HG03342 (cell line): Measurements from ENCODE around the gene ARFGEF3.
"Not testable (repeated sequence)": the region's sequence is repeated elsewhere in the genome, so short reads cannot be mapped to it uniquely, and the experiment has no call there.

Source experiments
- ATAC-seq: cut with Tn5 transposase; IDR thresholded peaks from one replicate; pipeline ENCODE4 v1.9.1; 2021; ENCODE audit warnings: mild to moderate bottlenecking, moderate library complexity; ENCODE audit not compliant: unreplicated experiment

Gene ARFGEF3

GRCh38 chr6:138206862-138207261 is 45.1 kb downstream of the ARFGEF3 start:
- ATAC-seq, result no peak

- ATAC-seq, result no peak
Observed at GRCh38 chr6:138211048-138211581, 49.4 kb downstream of the ARFGEF3 start.

- no peak for ATAC-seq
Observed at GRCh38 chr6:138211601-138212000, 49.9 kb downstream of the ARFGEF3 start.

- not testable (repeated sequence) for ATAC-seq
Observed at GRCh38 chr6:138212530-138212929, 50.8 kb downstream of the ARFGEF3 start.

- ATAC-seq, result no peak
Observed at GRCh38 chr6:138215093-138215782, 53.5 kb downstream of the ARFGEF3 start.

GRCh38 chr6:138218449-138218848 is 56.7 kb downstream of the ARFGEF3 start, which contains the start of gene PBOV1:
TSS of gene PBOV1 (minus strand) at chr6:138218491. CDS start at chr6:138218395, 96 bp downstream.
- no peak for ATAC-seq

- no peak for ATAC-seq
Observed at GRCh38 chr6:138219398-138219797, 57.7 kb downstream of the ARFGEF3 start.

GRCh38 chr6:138219901-138220300 is 58.2 kb downstream of the ARFGEF3 start:
- ATAC-seq, result no peak

- ATAC-seq, result no peak
Observed at GRCh38 chr6:138222901-138223546, 61.3 kb downstream of the ARFGEF3 start.

- no peak for ATAC-seq
Observed at GRCh38 chr6:138225953-138226352, 64.2 kb downstream of the ARFGEF3 start.

GRCh38 chr6:138226700-138227315 is 65.1 kb downstream of the ARFGEF3 start:
- no peak for ATAC-seq

GRCh38 chr6:138227316-138227781 is 65.6 kb downstream of the ARFGEF3 start:
- no peak for ATAC-seq

- no peak for ATAC-seq
Observed at GRCh38 chr6:138229072-138229471, 67.3 kb downstream of the ARFGEF3 start.

- ATAC-seq, result no peak
Observed at GRCh38 chr6:138229663-138230179, 68.0 kb downstream of the ARFGEF3 start.

- no peak for ATAC-seq
Observed at GRCh38 chr6:138230221-138230620, 68.5 kb downstream of the ARFGEF3 start.

- ATAC-seq, result no peak
Observed at GRCh38 chr6:138230759-138231380, 69.1 kb downstream of the ARFGEF3 start.

GRCh38 chr6:138231381-138231886 is 69.7 kb downstream of the ARFGEF3 start:
- no peak for ATAC-seq

GRCh38 chr6:138234363-138234762 is 72.6 kb downstream of the ARFGEF3 start:
- no peak for ATAC-seq

- no peak for ATAC-seq
Observed at GRCh38 chr6:138235205-138235604, 73.5 kb downstream of the ARFGEF3 start.

- no peak for ATAC-seq
Observed at GRCh38 chr6:138235693-138236092, 74.0 kb downstream of the ARFGEF3 start.

GRCh38 chr6:138237463-138237862 is 75.7 kb downstream of the ARFGEF3 start:
- ATAC-seq, result no peak
